CD4-positive, alpha-beta T cell (primary cell): ENCODE results near the gene SRPK2. TPM values are rescaled to one million over a fixed set of nuclear protein-coding genes. Genes with fewer than 3 reads are reported as not detected.
"Not testable (repeated sequence)": the region's sequence is repeated elsewhere in the genome, so short reads cannot be mapped to it uniquely, and the experiment has no call there.

Experiments used
- ATAC-seq: fragments of 200-7000 bp; cut with Tn5 transposase; one replicate; pipeline ENCODE4 v1.10.0; 2022; ENCODE audit warnings: mild to moderate bottlenecking; ENCODE audit not compliant: poor library complexity
- CTCF ChIA-PET: fragments of 350-600 bp; sonication (Branson Sonifier 250); formaldehyde crosslinking; loops from one replicate; lab custom pipeline; 2021; ENCODE audit warnings: antibody characterized with exemption, inconsistent platforms; lab: Charles Lee
- POLR2A ChIA-PET: fragments of 350-600 bp; sonication (Branson Sonifier 250); formaldehyde crosslinking; loops from one replicate; lab custom pipeline; 2021; ENCODE audit warnings: antibody characterized with exemption, inconsistent platforms; lab: Charles Lee
- DNase-seq, 14 experiments: peaks; one replicate each; pipeline ENCODE4 v3.0.0-alpha.2; 2013 to 2020; ENCODE audit warnings: mixed read lengths in 2 of 14
- H3K27ac ChIP-seq, 2 donors: one replicate each; pipeline versions ENCODE4 v1.5.1 to v1.7.0; 2013; ENCODE audit warnings: low read length in 2 of 2, low read depth in 1 of 2, mild to moderate bottlenecking in 1 of 2
- H3K27me3 ChIP-seq, 2 experiments: 1 replicate in 1 of 2; 2 replicates in 1 of 2; pipeline versions ENCODE4 v1.6.1 to v1.7.0; 2013; ENCODE audit warnings: low read length in 2 of 2, control low read depth in 1 of 2, mild to moderate bottlenecking in 1 of 2, moderate library complexity in 1 of 2; ENCODE audit not compliant: insufficient read depth in 2 of 2, control insufficient read depth in 1 of 2
- H3K36me3 ChIP-seq: one replicate; pipeline ENCODE4 v1.6.1; 2013; ENCODE audit warnings: low read length, control low read depth; ENCODE audit not compliant: insufficient read depth
- H3K4me1 ChIP-seq: one replicate; pipeline ENCODE4 v1.6.1; 2013; ENCODE audit warnings: low read length, control low read depth; ENCODE audit not compliant: insufficient read depth
- H3K4me3 ChIP-seq: one replicate; pipeline ENCODE4 v1.5.1; 2013; ENCODE audit warnings: mild to moderate bottlenecking, low read length, moderate library complexity
- H3K9me3 ChIP-seq, 2 experiments: 1 replicate in 1 of 2; 2 replicates in 1 of 2; pipeline versions ENCODE4 v1.6.1 to v1.7.0; 2013; ENCODE audit warnings: low read length in 2 of 2, mild to moderate bottlenecking in 2 of 2, control low read depth in 1 of 2, moderate library complexity in 1 of 2; ENCODE audit not compliant: control insufficient read depth in 1 of 2, insufficient read depth in 1 of 2
- H3K27ac Mint-ChIP-seq: one replicate; pipeline ENCODE4 v1.8.0; 2020; ENCODE audit warnings: mixed read lengths
- H3K27me3 Mint-ChIP-seq: one replicate; pipeline ENCODE4 v1.8.0; 2021; ENCODE audit warnings: mixed read lengths
- H3K36me3 Mint-ChIP-seq: one replicate; pipeline ENCODE4 v1.8.0; 2021; ENCODE audit warnings: low read depth, mixed read lengths
- H3K4me1 Mint-ChIP-seq: one replicate; pipeline ENCODE4 v1.8.0; 2021; ENCODE audit warnings: low read depth, mixed read lengths
- H3K4me3 Mint-ChIP-seq: one replicate; pipeline ENCODE4 v1.8.0; 2020; ENCODE audit warnings: mild to moderate bottlenecking, mixed read lengths
- H3K9me3 Mint-ChIP-seq: one replicate; pipeline ENCODE4 v1.8.0; 2020; ENCODE audit warnings: mixed read lengths
- CTCF ChIP-seq: fragments of 200-600 bp; IDR thresholded peaks from one replicate; pipeline ENCODE4 v1.8.0; 2022; ENCODE audit warnings: antibody characterized with exemption, mild to moderate bottlenecking
- intact Hi-C, 2 experiments: fragments of 100-400 bp; cut with DNase I in 1 of 2; cut with micrococcal nuclease in 1 of 2; formaldehyde crosslinking; loops; one replicate each; pipeline versions ENCODE4 v1.15.1 to v1.9.0; 2023 to 2025; cut with DNase I, micrococcal nuclease
- total RNA-seq, 174 experiments: library from RNA in 2 of 174; stranded (reverse) in 2 of 174; gene quantifications; one replicate each; pipeline ENCODE4 v1.2.3 and lab custom pipeline; 2021 to 2026

SRPK2 gene
- total RNA-seq, 2 experiments from 2014 or later, result 39.9 to 40.9 TPM

GRCh38 chr7:105413887-105414437, 25.2 kb upstream of the SRPK2 start:
- no peaks in the 10 kb centered on the region for H3K36me3 Mint-ChIP-seq
- H3K4me3 Mint-ChIP-seq, result no peak overlapping the region
- no peak overlapping the region for H3K27ac ChIP-seq
- no peaks in the 10 kb centered on the region for H3K9me3 ChIP-seq
- H3K4me3 ChIP-seq, result no peak overlapping the region
- ATAC-seq (no peak), DNase-seq (no peak)
- intact Hi-C loops, result no loop called here
- H3K27me3 Mint-ChIP-seq, result no peaks in the 10 kb centered on the region
- CTCF ChIA-PET, result no interaction called here
- H3K4me1 ChIP-seq, result no peaks in the 10 kb centered on the region
- no peaks in the 10 kb centered on the region for H3K4me1 Mint-ChIP-seq
- no peak overlapping the region for H3K27ac Mint-ChIP-seq
- POLR2A ChIA-PET, result no interaction called here
- H3K36me3 ChIP-seq, result no peaks in the 10 kb centered on the region
- H3K9me3 Mint-ChIP-seq, result no peaks in the 10 kb centered on the region
- no peak for TF ChIP-seq CTCF
- no peaks in the 10 kb centered on the region for H3K27me3 ChIP-seq

- H3K27ac ChIP-seq, H3K36me3 Mint-ChIP-seq, ATAC-seq, H3K27me3 ChIP-seq, intact Hi-C loops, H3K9me3 ChIP-seq, CTCF ChIA-PET, H3K4me1 ChIP-seq, H3K9me3 Mint-ChIP-seq, H3K27me3 Mint-ChIP-seq, H3K27ac Mint-ChIP-seq, H3K4me3 Mint-ChIP-seq, POLR2A ChIA-PET, H3K4me1 Mint-ChIP-seq, H3K4me3 ChIP-seq, H3K36me3 ChIP-seq, DNase-seq: not testable (repeated sequence)
These were observed 22.1 kb upstream of the SRPK2 start for GRCh38 chr7:105410774-105411173.

DNA sequence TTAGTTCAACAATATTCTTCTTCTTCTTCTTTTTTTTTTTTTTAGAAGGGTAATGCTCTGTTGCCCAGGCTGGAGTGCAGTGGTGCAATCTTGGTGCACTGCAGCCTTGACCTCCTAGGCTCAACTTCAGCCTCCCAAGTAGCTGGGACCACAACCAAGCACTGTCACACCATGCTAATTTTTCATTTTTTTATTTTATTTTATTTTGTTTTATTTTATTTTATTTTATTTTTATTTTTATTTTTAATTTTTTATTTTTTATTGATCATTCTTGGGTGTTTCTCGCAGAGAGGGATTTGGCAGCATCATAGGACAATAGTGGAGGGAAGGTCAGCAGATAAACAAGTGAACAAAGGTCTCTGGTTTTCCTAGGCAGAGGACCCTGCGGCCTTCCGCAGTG, 21.1 kb upstream of the SRPK2 start:
- intact Hi-C loops, H3K36me3 ChIP-seq, H3K27me3 Mint-ChIP-seq, ATAC-seq, POLR2A ChIA-PET, CTCF ChIA-PET, H3K36me3 Mint-ChIP-seq, H3K27ac Mint-ChIP-seq, H3K27me3 ChIP-seq, H3K27ac ChIP-seq, H3K9me3 ChIP-seq, DNase-seq, H3K9me3 Mint-ChIP-seq, H3K4me1 Mint-ChIP-seq, H3K4me3 ChIP-seq, H3K4me1 ChIP-seq, H3K4me3 Mint-ChIP-seq: not testable (repeated sequence)

DNA sequence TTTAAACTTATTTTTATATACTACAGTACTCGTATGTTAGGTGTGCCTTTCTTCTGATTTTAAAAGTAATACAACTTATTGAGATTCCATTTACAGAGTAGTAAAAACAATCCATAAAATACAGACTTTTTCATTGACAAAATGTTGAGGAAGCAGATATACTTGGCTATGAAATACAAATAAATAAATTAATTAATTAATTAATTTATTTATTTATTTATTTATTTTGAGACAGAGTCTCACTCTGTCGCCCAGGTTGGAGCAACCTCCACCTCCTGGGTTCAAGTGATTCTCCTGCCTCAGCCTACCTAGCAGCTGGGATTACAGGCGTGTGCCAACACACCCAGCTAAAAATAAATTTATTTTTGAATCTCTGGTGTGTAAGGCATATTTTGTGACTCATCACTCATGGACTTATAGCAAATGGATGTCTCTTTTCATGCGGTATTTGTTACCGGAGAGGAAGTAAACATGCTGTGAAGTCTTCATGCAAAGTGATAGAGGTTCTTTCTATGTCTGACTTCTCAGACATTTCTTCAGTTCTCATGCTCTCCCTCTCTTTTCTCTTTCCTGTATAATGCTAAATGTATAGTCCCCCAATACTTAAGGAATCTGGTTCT, 20.2 kb upstream of the SRPK2 start:
- Histone ChIP-seq H3K4me3 (no peak overlapping the region), H3K27me3 (no peaks in the 10 kb centered on the region), H3K27ac (no peak overlapping the region), H3K9me3 (no peaks in the 10 kb centered on the region), H3K4me1 (no peaks in the 10 kb centered on the region), H3K36me3 (no peaks in the 10 kb centered on the region)
- Mint-ChIP-seq H3K36me3 (no peaks in the 10 kb centered on the region), H3K4me1 (no peaks in the 10 kb centered on the region), H3K4me3 (no peak overlapping the region), H3K9me3 (no peaks in the 10 kb centered on the region), H3K27me3 (no peaks in the 10 kb centered on the region), H3K27ac (no peak overlapping the region)
- no peak for TF ChIP-seq CTCF
- no peak for ATAC-seq
- POLR2A ChIA-PET, result no interaction called here
- intact Hi-C loops, result no loop called here
- CTCF ChIA-PET, result no interaction called here
- no peak for DNase-seq
